Measurements from ENCODE around the gene PLXDC2. TPM values are rescaled to one million over a fixed set of nuclear protein-coding genes. Genes with fewer than 3 reads are reported as not detected.
A peak's percentile ranks its signal among the peaks of the same experiment; 100 is the strongest.

PLXDC2 gene
- total and polyA plus RNA-seq, 2 donors (not counting 1 experiment from before 2014, with no cell fraction given) = 4.2 to 5.1 TPM

DNA sequence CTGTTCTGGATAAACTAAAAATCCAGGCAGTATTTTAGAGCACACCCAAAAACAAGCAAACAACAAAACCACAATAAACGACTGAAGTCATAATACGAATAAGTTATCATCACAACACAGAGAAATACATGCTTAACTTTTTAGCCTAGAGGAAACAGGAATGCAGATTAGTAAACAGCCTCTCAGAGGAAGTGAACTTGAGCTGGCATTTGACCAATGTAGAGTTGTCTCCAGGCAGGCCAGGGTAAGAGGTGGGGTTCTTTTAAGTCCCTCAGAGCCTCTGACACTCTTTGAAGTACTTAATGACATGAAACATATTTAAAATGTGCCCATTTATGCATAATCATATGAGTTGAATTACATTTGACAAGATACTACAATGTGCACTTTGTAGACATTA, 43.3 kb upstream of the PLXDC2 start:
- H3K4me2 ChIP-seq (ENCODE audit: extremely low read depth, insufficient read depth, low read length) = no peak overlapping the region
- no peak for DNase-seq (ENCODE audit: low read depth in 2 of 2)
- H3K36me3 ChIP-seq (ENCODE audit: control insufficient read depth, insufficient read depth, low read length) = no peaks in the 10 kb centered on the region
- H3K27me3 ChIP-seq (ENCODE audit: control insufficient read depth, insufficient read depth, low read length) = no peaks in the 10 kb centered on the region
- no peak overlapping the region for H3K4me3 ChIP-seq (replicated peaks in 1 of 4; ENCODE audit: control extremely low read depth in 1 of 4, insufficient read depth in 1 of 4, low read depth in 3 of 4, low read length in 4 of 4)
- no peak overlapping the region for H3K9ac ChIP-seq (ENCODE audit: insufficient read depth, low read length)
- H3K9me3 ChIP-seq (ENCODE audit: control insufficient read depth, insufficient read depth, low read depth, low read length) = no peaks in the 10 kb centered on the region
- H4K20me1 ChIP-seq (ENCODE audit: control insufficient read depth, extremely low read depth, insufficient read depth, low read length) = no peaks in the 10 kb centered on the region
- H3K27ac ChIP-seq (ENCODE audit: insufficient read depth, low read length) = no peak overlapping the region
- H2AFZ ChIP-seq (ENCODE audit: low read length) = no peak overlapping the region
- no peak for TF ChIP-seq EZH2 (IDR thresholded peaks at IDR 0.05; ENCODE audit: low read length, missing control alignments)
- TF ChIP-seq, protein P1, sequence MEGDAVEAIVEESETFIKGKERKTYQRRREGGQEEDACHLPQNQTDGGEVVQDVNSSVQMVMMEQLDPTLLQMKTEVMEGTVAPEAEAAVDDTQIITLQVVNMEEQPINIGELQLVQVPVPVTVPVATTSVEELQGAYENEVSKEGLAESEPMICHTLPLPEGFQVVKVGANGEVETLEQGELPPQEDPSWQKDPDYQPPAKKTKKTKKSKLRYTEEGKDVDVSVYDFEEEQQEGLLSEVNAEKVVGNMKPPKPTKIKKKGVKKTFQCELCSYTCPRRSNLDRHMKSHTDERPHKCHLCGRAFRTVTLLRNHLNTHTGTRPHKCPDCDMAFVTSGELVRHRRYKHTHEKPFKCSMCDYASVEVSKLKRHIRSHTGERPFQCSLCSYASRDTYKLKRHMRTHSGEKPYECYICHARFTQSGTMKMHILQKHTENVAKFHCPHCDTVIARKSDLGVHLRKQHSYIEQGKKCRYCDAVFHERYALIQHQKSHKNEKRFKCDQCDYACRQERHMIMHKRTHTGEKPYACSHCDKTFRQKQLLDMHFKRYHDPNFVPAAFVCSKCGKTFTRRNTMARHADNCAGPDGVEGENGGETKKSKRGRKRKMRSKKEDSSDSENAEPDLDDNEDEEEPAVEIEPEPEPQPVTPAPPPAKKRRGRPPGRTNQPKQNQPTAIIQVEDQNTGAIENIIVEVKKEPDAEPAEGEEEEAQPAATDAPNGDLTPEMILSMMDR (conservative IDR thresholded peaks at IDR 0.05 in 1 of 2, IDR thresholded peaks at IDR 0.05 in 1 of 2; ENCODE audit: low read depth in 1 of 2, low read length in 2 of 2) = no peak
- no peaks in the 10 kb centered on the region for H3K79me2 ChIP-seq (ENCODE audit: control insufficient read depth, insufficient read depth, low read length)
- H3K4me1 ChIP-seq (ENCODE audit: control insufficient read depth, extremely low read depth, insufficient read depth, low read length) = no peaks in the 10 kb centered on the region

DNA sequence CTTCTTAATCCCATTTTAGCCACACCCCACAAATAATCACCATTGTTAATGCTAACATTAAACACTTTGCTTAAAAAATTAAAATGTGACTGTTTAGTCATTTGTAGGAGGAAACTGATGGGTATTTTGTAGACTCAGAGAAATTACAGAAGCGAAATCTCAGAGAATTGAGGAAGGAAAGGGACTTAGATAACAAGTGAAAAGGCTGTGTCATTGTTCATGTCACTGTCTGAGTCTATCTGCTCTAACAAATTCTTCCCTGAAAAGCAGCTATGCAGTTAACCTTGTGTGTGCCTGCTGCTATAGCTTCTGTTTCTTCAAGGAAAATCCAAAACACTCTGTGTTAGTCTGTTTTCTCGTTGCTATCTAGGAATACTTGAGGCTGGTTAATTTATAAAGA, 40.9 kb upstream of the PLXDC2 start:
- Histone ChIP-seq H3K9me3 (ENCODE audit: control insufficient read depth, insufficient read depth, low read depth, low read length) (no peaks in the 10 kb centered on the region), H2AFZ (ENCODE audit: low read length) (no peak overlapping the region)
- TF ChIP-seq EZH2 (IDR thresholded peaks at IDR 0.05; ENCODE audit: low read length, missing control alignments) = no peak
- TF ChIP-seq, protein P1 (conservative IDR thresholded peaks at IDR 0.05 in 1 of 2, IDR thresholded peaks at IDR 0.05 in 1 of 2; ENCODE audit: low read depth in 1 of 2, low read length in 2 of 2) = no peak

DNA sequence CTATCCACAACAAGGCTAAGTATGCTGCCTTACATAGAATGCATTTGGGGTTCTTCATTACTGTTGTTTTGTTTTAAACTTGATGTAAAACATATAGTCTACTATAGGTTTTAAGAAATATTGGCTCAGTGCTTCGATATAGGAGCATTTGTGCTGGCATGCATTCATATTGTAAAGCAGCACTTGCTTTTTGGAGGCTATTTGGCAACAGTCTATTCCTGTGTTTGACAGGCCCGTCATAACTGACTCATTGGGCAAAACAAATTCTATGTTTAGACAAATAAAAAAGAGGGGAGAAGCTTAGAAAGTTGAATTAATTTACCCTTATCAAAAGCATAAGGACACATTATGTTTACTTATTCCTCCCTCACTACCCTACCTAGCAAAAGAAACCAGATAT, 38.4 kb upstream of the PLXDC2 start:
- H3K4me3 ChIP-seq (replicated peaks in 1 of 4; ENCODE audit: control extremely low read depth in 1 of 4, insufficient read depth in 1 of 4, low read depth in 3 of 4, low read length in 4 of 4) = no peak overlapping the region
- DNase-seq (ENCODE audit: low read depth in 2 of 2) = peak in 1 of 2 donors; percentile 44
- no peaks in the 10 kb centered on the region for H3K27me3 ChIP-seq (ENCODE audit: control insufficient read depth, insufficient read depth, low read length)

More for the DNA sequence above, 40.9 kb upstream of the PLXDC2 start:
- Histone ChIP-seq H3K79me2 (ENCODE audit: control insufficient read depth, insufficient read depth, low read length) (no peaks in the 10 kb centered on the region), H4K20me1 (ENCODE audit: control insufficient read depth, extremely low read depth, insufficient read depth, low read length) (no peaks in the 10 kb centered on the region), H3K27me3 (ENCODE audit: control insufficient read depth, insufficient read depth, low read length) (no peaks in the 10 kb centered on the region), H3K36me3 (ENCODE audit: control insufficient read depth, insufficient read depth, low read length) (no peaks in the 10 kb centered on the region), H3K4me3 (replicated peaks in 1 of 4; ENCODE audit: control extremely low read depth in 1 of 4, insufficient read depth in 1 of 4, low read depth in 3 of 4, low read length in 4 of 4) (no peak overlapping the region), H3K9ac (ENCODE audit: insufficient read depth, low read length) (no peak overlapping the region), H3K4me1 (ENCODE audit: control insufficient read depth, extremely low read depth, insufficient read depth, low read length) (no peaks in the 10 kb centered on the region), H3K4me2 (ENCODE audit: extremely low read depth, insufficient read depth, low read length) (no peak overlapping the region), H3K27ac (ENCODE audit: insufficient read depth, low read length) (no peak overlapping the region)
- no peak for DNase-seq (ENCODE audit: low read depth in 2 of 2)

More for the DNA sequence above, 38.4 kb upstream of the PLXDC2 start:
- H2AFZ ChIP-seq (ENCODE audit: low read length) = no peak overlapping the region
- no peaks in the 10 kb centered on the region for H3K79me2 ChIP-seq (ENCODE audit: control insufficient read depth, insufficient read depth, low read length)
- no peaks in the 10 kb centered on the region for H3K36me3 ChIP-seq (ENCODE audit: control insufficient read depth, insufficient read depth, low read length)
- no peak for TF ChIP-seq EZH2 (IDR thresholded peaks at IDR 0.05; ENCODE audit: low read length, missing control alignments)
- TF ChIP-seq, protein P1 (conservative IDR thresholded peaks at IDR 0.05 in 1 of 2, IDR thresholded peaks at IDR 0.05 in 1 of 2; ENCODE audit: low read depth in 1 of 2, low read length in 2 of 2) = no peak
- no peak overlapping the region for H3K27ac ChIP-seq (ENCODE audit: insufficient read depth, low read length)
- no peaks in the 10 kb centered on the region for H3K9me3 ChIP-seq (ENCODE audit: control insufficient read depth, insufficient read depth, low read depth, low read length)
- no peaks in the 10 kb centered on the region for H3K4me1 ChIP-seq (ENCODE audit: control insufficient read depth, extremely low read depth, insufficient read depth, low read length)
- H3K9ac ChIP-seq (ENCODE audit: insufficient read depth, low read length) = no peak overlapping the region
- H4K20me1 ChIP-seq (ENCODE audit: control insufficient read depth, extremely low read depth, insufficient read depth, low read length) = no peaks in the 10 kb centered on the region
- H3K4me2 ChIP-seq (ENCODE audit: extremely low read depth, insufficient read depth, low read length) = no peak overlapping the region
